ENCODE measurements around the gene KCTD2. TPM values are rescaled to one million over a fixed set of nuclear protein-coding genes. Genes with fewer than 3 reads are reported as not detected.

Gene KCTD2
- total and polyA plus RNA-seq, 9 of the 15 experiments (the other 6 are each of a cell fraction or from before 2014, with no cell fraction given) = 1.7 to 32.9 (median 15.8) TPM

DNA sequence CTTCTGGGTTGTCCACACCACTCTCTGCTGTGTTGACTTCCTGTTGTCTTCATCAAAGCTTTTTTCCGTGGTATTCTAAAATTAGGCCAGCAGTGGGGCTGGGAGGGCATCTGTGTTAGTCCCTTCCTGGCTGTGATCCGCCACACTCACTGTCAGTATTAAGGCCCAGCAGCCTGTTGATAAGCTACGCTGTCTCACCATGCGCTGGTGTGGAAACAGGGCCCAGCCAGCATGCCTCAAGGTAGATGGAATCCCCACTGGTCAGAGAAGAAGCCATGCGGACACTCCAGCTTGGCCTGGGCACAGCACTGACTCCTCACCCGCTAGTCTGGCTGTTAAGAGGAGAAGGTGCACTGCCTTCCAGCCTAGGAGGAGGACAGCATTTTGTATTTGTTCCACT lies 48.2 kb upstream of the KCTD2 start (continued):
- no peak for TF ChIP-seq KDM1A (IDR thresholded peaks at IDR 0.05)
- no peak for TF ChIP-seq ZFP36 (IDR thresholded peaks at IDR 0.05; ENCODE audit: low read depth, low read length, partially characterized antibody)
- TF ChIP-seq, protein P1, sequence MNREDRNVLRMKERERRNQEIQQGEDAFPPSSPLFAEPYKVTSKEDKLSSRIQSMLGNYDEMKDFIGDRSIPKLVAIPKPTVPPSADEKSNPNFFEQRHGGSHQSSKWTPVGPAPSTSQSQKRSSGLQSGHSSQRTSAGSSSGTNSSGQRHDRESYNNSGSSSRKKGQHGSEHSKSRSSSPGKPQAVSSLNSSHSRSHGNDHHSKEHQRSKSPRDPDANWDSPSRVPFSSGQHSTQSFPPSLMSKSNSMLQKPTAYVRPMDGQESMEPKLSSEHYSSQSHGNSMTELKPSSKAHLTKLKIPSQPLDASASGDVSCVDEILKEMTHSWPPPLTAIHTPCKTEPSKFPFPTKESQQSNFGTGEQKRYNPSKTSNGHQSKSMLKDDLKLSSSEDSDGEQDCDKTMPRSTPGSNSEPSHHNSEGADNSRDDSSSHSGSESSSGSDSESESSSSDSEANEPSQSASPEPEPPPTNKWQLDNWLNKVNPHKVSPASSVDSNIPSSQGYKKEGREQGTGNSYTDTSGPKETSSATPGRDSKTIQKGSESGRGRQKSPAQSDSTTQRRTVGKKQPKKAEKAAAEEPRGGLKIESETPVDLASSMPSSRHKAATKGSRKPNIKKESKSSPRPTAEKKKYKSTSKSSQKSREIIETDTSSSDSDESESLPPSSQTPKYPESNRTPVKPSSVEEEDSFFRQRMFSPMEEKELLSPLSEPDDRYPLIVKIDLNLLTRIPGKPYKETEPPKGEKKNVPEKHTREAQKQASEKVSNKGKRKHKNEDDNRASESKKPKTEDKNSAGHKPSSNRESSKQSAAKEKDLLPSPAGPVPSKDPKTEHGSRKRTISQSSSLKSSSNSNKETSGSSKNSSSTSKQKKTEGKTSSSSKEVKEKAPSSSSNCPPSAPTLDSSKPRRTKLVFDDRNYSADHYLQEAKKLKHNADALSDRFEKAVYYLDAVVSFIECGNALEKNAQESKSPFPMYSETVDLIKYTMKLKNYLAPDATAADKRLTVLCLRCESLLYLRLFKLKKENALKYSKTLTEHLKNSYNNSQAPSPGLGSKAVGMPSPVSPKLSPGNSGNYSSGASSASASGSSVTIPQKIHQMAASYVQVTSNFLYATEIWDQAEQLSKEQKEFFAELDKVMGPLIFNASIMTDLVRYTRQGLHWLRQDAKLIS (CRISPR knock-in tag; IDR thresholded peaks at IDR 0.05) = no peak
- TF ChIP-seq, protein P2, sequence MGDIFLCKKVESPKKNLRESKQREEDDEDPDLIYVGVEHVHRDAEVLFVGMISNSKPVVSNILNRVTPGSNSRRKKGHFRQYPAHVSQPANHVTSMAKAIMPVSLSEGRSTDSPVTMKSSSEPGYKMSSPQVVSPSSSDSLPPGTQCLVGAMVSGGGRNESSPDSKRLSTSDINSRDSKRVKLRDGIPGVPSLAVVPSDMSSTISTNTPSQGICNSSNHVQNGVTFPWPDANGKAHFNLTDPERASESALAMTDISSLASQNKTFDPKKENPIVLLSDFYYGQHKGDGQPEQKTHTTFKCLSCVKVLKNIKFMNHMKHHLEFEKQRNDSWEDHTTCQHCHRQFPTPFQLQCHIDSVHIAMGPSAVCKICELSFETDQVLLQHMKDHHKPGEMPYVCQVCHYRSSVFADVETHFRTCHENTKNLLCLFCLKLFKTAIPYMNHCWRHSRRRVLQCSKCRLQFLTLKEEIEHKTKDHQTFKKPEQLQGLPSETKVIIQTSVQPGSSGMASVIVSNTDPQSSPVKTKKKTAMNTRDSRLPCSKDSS (IDR thresholded peaks at IDR 0.05; ENCODE audit: low read depth, partially characterized antibody) = no peak
- TF ChIP-seq, protein P3, sequence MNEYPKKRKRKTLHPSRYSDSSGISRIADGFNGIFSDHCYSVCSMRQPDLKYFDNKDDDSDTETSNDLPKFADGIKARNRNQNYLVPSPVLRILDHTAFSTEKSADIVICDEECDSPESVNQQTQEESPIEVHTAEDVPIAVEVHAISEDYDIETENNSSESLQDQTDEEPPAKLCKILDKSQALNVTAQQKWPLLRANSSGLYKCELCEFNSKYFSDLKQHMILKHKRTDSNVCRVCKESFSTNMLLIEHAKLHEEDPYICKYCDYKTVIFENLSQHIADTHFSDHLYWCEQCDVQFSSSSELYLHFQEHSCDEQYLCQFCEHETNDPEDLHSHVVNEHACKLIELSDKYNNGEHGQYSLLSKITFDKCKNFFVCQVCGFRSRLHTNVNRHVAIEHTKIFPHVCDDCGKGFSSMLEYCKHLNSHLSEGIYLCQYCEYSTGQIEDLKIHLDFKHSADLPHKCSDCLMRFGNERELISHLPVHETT (CRISPR knock-in tag; conservative IDR thresholded peaks at IDR 0.05 in 1 of 2, IDR thresholded peaks at IDR 0.05 in 1 of 2) = no peak
